Inflammatory macrophage treated with lipopolysaccharide for 4 hours (primary cell): ENCODE measurements around the gene FAM217A.
"Not testable (repeated sequence)": the region's sequence is repeated elsewhere in the genome, so short reads cannot be mapped to it uniquely, and the experiment has no call there.

Source experiments
- DNase-seq: peaks from one replicate; pipeline ENCODE4 v3.0.0-alpha.2; 2020

Gene FAM217A, protein sequence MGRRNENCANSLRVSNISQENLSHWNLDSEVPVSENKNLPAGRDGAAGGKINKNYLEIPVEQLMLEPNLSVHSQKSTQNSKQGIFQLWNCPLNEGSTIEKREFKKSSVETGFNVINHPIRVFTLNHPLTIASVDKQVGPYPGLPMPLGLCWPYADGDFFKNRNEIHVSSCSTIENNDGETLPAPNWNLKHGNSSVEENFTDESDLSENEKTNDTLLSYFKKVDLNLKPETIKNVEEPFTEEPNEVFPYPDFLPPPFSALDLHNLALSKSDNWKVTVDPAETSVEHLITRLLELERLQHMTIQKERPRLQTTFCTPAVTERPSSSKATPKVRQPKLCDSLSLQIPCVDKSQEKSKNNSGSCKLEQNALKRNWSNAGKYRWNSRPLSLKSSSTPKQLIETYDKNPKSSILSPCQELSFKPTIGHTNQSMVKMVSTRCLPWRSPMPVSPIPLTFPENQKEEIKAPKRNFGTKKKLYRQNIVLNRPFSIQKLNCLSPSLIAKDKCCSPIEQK

DNA sequence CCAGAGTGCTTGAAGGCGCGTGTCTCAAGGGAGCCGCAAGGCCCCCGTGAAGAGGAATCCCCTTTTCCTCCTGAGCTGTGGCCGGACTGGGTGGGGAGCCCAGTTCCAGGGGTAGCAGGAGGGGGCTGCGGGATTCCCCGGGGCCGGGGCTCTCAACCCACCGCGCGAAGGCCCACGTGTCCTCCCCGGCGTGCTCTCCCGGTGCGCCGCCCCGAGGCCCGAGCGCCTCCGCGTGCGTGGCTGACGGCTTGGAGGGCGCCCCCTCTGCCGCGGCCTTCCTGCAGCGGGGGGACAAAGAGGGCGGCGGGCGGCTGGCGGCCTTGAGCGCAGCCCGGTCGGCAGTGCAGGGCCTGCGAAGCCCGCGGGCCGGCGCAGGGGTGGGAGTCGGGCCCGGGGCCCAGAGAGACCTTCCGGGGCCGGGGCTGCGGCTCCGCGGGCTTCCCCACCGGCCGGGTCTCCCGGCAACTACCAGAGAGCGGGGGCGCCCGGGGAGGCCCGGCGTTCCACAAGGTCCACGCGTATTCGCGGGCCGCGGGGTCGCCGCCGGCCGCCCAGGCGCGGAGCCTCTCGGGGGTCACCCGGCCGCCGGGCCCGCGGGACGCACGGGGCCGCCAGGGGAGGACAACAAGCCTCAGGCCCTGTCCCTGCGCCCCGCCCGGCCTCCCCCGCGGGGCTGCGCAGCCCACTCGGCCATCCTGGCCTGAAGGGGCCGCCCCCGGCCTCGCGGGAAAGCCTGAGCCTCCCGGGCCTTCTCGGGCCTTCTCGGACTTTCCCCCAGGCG, at the start of gene FAM217A:
TSS of gene FAM217A (minus strand) at position 447 of the 781 bp plus-strand sequence. CDS start 1,723 bp downstream, outside the sequence.
- DNase-seq: no peak

DNA sequence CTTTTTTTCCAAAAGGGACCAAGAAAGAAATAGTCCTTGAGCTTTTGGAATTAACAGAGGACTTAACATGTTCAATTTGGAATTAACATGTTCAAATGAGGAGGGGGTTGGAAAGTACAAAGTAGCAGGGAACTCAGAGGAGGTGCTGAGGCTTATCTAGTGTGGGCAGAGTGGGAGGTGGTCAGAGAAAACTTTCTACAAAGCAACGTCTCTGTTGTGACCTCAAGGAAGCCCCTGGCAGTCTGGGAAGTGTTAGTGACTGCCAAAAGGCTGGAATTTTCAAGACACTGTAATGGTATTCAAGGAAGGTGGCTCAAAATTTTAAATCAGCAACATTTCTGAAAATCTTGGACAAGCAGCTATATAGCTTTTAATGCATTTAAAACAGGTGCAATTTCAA, 49.1 kb upstream of the FAM217A start:
- DNase-seq: no peak

DNA sequence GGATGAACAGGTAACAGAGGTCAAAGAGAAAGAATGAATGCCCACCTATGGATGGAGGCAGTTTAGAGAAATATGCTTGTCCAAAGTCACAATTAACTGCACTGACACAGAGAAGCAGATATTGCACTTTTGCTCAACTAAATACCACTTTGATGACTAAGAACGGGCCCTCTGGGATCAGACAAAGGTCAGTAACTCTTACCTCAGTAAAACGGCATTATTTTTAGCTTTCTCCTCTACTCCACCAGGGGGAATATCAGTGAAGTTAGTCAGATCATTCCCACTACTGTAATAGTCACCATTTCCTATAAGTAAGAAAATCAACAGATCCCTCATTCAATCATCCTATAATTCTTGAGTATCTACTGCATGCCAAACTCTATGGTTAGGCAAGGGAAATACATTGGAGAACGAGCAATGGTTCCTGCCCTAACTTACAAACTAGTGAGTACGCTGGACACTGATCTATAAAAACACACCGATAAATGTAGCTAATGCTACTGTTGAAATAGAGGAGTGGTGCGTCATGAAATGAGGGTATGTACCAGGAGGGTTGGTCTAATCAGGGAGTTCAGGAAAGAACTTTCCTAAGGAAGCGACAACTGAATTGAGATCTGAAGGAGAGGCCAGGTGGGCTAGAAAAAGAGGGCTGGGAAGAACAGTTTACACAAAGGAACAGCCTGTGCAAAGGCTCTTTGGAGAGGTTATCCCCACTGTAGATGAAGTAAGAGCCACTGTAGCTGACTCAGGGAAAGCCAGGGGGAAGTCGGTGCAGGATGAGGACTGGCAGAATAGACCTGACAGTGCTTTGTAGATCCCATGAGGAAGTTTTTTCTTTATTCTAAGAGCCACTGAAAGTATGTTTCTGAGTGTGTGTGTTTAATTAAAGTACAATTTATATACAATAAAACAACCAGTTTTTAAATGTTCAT, 47.3 kb upstream of the FAM217A start:
- DNase-seq: no peak

DNA sequence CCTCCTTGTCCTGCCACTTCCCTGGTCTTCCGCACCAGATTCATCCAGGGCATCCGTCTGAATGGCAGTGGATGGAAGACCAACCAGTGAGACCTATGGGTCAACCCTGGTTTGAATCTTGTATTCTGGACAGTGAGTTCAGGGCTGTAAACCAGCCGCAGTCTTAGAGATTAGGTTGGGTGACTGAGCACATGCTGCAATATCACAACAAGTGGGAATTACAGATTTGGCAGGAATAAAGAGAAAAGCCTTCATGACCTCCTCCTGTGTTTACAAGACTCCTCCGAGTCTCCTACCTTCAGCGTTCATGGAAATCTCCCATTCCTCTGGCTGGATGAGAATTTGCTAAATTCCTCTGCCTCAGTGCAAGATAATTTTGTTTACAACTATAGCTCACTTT, 46.6 kb upstream of the FAM217A start:
- no peak for DNase-seq

DNA sequence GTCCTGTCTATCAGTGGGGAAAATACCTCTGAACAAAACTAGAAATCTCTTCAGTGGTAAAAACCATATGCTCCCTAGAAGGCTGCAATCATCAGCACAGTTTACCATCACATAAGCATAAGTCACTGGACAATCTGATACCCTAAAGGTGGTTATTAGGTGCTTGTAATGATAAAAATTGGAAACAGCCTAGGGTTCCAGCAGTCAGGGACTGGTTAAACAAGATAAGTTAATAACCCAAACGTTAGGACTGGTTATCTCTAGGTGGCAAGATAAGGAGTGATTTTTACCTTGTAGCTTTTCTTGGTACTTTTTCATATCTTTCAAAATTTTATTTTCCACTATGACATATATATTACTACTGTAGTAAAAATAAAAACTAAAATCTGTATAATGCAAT, 45.4 kb upstream of the FAM217A start:
- DNase-seq: no peak

DNA sequence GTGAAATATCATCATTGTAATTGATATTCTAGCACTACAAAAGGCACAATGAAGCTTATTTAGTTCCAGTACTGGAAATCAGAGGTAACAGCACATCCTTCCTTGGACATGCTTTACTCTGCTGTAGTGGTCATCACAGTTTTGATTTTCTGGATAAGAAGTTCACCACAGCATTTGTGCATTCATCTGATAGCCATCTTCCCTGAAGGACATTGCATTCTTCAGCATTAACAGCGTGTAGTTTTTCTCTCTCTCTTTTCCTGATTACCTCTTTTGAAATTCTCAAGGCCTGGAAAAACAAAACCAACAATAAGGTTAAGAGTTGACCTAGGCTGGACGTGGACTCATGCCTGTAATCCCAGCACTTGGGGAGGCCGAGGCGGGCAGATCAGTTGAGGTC, 36.8 kb upstream of the FAM217A start:
- no peak for DNase-seq

DNA sequence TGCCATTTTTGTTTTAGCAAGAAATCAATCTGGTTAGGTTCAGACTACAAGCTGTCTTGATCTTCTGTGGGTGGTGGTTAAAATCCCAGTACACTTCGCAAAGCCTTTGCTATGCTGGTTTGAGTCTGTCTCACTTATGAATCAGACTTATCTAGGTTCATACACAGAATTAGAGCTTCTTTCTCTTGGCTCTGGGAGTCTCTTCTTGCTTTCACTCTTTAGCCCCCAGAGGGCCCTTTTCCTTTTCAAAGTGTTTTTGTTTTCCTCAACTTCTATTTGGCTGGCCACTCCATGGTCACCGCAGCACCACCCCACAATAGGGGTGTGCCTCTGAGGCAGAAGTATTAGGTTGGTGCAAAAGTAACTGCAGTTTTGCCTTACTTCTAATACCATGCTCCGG, 35.2 kb upstream of the FAM217A start:
- DNase-seq: no peak

DNA sequence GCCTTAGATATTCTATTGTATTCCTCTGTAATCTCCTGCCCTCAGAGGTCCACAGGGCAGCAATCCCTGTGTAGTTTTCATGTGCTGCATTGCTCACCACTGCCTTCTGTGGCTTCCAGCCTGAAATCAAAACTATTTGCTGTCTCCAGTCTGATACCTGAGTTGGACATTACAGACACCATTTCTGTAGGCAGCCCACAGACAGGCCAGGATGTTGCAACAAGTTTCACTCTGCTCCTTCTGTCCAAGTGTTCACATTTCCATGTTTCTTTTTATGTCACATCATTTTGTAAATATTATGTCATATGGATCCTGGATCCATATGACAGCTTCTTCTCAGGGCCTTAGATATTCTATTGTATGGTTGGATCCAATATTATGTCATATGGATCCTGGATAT, 34.7 kb upstream of the FAM217A start:
- DNase-seq: no peak

DNA sequence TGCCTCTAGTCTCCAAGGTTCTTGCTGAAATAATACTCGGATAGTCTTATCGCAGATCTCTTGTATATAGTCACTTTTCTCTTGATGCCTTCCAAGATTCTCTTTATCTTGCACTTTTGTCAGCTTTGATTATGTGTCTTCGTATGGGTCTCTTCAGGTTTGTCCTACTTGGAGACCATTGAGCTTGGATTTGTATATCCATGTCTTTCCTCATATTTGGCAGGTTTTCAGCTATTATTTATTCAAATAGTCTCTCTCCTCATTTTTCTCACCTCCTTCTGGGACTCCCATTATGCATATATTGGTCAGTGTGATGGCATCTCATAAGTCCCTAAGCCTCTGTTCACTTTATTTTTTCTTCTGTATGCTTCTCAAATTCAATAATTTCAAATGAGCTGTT, 33.4 kb upstream of the FAM217A start:
- DNase-seq: no peak

DNA sequence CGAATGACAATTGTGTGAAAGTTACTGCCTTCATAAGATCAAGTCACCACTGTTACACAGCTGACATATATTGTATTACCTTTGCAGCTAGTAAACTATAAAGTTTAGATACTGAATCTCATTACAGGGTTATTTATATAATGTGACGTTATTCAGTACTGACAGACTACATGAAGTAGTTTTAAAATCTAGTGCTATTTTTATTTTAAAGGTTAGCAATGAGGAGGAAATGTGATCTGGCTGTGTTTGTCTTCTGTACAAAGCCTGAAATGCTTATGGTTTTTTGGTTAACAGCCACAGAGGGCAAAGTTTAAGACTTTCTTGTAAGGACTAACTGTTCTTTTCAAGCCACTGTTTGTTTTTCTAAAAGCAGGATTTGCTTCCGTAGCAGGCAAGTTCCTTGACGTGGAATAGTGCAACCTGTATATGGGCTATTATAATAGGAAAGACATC, 30.5 kb upstream of the FAM217A start:
- DNase-seq: not testable (repeated sequence)

DNA sequence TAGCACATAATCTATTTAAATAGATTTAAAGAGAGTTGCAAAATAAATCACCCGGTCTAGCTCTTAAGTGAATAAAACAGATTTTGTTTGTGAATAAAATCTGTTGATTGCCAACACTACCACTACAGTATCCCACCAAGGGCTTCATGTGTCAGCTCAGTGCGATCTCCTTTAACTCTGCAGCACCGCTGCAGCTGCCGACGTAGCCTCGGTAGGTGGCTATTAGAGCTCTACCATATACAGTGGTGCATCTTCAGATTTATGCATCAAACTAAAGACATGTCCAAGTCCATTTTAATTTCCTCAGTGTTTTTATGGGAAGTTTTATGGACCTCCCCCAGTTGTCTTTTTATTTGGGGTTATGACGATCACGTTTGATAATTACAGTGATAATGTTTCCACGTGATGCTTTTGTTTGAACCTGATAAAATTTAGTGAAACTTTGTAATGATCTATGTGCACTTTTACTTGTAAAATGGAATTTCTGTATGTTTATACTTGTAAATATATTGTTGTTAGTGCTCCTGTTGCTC, 29.7 kb upstream of the FAM217A start:
- DNase-seq: no peak

DNA sequence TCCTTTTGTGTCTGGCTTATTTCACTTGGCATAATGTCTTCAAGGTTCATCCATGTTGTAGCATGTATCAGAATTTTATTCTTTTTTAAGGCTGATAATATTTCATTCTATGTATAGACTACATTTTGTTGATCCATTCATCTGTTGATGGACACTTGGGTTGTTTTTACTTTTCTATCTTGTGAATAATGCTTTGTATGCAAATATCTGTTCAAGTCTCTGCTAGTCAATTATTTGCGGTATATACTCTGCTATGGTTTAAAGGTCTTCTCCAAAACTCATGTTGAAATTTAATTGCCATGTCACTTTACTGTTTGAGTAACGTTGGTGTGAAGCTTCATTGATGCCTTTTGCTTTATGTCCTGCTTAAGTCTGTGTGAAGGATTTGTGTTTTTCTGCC, 28.9 kb upstream of the FAM217A start:
- no peak for DNase-seq

DNA sequence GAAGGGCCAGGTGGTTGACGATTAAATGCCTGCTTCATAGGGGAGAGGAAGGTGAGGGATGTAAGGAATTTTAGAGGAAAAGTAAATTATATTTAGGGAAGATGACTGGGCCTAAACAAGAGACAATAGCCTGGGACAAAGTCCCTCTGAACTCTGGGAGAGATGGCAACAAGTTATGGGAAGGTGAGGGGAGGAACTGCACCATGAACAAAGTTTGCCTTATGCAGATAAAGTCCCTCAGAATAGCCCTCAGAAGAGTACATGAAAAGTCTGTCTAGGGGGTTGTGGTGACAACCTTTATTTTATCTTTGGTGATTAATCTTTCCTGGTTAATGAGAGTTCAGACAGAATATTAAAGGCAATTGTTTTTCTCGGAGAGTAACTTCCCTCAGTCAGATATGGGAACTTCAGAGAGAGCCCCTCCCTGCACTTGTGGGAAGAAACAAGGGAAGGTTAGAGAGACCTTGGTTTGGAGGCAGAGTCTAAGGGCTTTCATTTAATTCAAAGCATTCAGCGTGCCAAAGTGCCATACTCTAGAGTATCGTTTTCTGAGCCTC, 27.1 kb upstream of the FAM217A start:
- no peak for DNase-seq

DNA sequence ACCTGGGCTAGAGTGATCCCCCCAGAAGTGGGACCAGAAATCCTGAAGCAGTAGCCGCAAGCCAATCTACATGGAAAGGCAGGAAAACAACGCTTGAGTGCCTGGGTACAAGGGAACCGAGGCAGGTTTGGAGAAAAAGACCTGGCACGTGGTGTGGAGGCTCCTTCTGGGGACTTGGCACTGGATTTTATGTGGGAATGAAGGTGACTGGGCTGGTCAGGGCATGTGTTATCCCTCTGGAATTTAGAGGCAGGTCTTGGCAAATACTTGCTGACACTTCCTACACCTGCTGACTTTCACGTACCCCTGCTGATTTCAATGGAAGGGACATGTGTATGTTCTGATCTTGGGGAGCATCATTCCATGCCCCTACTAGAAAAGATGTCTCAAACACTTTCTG, 25.0 kb upstream of the FAM217A start:
- DNase-seq: no peak

DNA sequence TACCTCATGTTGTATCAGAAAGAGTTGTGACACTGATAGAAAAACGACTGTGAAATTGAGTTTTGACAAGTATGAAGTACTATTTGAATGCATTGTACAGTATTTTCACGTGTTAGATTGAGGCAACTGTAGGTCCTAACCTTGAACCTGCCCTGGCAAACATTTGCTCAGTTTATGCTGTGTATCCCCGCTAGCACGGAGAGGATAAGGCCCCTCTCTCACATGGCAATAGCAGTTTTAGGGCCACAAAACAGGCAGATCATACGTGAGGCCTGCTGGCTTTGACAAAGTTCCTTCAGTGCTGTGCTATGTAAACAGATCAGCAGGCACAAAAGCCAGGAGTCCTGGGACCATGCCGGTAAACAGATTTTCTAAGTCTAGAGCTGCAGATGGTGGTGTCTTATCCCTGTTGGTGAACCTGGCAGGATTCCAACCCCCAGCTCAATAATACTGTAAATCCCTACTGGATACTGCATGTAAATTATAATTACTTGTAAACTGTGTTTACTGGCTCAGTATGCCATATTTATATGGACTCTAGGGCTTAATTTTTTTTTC, 23.8 kb upstream of the FAM217A start:
- no peak for DNase-seq

DNA sequence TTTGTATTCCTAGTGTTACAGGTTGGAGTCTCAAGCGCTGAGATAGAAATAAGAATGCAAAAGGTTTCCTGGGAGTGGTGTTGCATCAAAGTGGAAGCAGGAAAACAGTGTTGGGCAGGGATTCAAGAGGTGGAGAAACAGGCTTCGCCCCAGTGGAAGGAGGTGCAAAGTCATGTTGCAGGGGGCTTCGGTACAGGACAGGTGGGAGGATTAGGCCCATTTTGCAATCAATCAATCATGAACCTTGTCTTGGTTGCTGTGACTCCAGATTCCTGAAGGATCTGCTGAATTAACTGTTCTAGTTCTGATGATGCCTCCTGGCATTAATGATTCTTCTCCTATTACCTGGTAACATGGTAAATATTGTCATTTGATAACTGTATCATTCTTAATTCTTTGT, 22.4 kb upstream of the FAM217A start:
- DNase-seq: no peak

DNA sequence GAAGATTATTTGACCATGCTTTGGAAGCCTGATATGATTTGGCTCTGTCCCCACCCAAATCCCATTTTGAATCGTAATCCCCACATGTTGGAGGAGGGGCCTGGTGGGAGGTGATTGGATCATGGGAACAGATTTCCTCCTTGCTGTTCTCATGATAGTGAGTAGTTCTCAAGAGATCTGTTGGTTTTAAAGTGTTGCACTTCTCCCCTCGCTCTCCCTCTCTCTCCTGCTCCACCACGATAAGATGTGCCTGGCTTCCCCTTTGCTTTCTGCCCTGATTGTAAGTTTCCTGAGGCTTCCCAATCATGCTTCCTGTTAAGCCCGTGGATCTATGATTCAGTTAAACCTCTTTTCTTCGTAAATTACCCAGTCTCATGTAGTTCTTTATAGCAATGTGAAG, 21.7 kb upstream of the FAM217A start:
- no peak for DNase-seq

DNA sequence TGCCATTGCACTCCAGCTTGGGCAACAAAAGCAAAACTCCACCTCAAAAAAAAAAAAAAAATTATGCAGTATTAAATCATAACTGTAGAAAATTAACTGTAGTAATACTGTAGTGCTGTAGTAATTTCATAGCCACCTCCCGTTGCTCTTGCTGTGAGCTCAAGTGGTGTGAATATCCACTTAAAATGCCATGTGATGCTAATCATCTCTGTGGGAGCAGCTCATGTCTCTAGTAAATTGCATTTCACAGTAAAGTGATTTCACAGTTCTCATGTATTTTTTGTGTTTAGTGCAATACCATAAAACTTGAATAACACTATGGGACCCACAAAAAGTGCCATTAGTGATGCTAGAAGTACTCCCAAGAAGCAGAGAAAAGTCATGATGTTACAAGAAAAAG, 14.4 kb upstream of the FAM217A start:
- no peak for DNase-seq

DNA sequence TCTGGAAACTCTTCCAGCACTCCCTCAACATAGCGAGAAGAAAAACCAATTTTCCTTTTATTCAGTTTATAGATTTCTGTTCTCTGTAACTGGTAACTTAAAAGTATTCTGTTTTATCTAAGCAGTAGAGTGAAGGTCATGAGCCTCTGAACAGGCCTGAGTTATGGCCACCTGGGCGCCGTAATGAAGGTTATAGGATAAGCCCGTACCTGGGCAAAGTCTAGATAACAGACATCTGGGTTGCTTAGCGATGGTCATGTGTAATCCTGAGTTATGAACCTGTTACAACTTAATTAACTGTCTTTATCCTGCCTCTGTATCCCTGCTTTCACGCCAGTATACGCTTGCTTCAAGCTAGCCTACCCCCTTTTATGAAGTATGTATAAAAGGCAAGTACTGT, 13.0 kb upstream of the FAM217A start:
- no peak for DNase-seq

DNA sequence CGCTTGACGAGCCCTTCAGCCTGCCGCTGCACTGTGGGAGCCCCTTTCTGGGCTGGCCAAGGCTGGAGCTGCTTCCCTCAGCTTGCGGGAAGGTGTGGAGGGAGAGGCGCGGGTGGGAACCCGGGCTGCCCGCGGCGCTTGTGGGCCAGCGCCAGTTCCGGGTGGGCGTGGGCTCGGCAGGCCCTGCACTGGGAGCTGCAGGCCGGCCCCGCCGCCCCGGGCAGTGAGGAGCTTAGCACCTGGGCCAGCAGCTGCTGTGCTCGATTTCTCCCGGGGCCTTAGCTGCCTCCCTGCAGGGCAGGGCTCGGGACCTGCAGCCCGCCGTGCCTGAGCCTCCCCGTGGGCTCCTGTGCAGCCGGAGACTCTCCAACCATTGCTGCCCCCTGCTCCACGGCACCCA, 11.1 kb upstream of the FAM217A start:
- not testable (repeated sequence) for DNase-seq

DNA sequence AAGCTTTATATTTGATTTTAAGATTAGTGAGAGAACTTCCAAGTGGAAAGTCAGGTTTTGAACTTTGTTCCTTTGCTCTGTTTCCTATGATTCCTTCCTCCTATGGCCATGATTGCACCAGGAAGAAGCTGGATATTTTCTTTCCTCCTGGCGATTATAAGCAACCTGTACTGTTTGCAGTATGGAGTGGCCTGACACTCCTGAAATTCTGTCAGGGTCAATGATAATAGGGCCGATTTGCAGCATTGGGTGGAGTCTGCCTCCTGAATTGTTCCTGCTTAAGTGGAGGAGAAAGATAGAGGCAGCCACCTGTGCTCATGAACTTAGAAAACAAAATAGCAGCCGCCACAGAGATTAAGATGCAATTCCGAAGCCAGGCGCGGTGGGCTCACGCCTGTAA, 9.8 kb upstream of the FAM217A start:
- DNase-seq: no peak

DNA sequence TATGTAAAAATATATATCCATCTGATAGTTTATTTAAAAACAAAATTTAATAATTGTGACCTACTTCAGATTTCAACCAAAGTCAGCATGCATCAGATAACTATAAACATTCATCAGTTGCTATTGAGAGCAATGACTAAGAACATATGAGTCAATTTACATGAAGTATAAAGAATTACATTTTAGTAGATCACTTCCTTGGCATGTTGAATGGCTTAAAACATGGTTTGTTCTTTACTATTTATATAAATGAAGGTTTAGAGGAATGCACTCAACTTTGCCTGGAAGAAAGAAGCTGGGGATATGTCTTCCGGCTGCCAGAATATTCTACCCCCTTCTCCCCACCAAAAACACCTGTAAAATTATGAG, 6.4 kb upstream of the FAM217A start:
- DNase-seq: no peak
